B cell (primary cell): ENCODE data around the gene BAHCC1. TPM values are rescaled to one million over a fixed set of nuclear protein-coding genes. Genes with fewer than 3 reads are reported as not detected.

Experiments
- ATAC-seq: fragments of 200-7000 bp; cut with Tn5 transposase; one replicate; pipeline ENCODE4 v1.10.0; 2021; ENCODE audit warnings: low read depth, mild to moderate bottlenecking, moderate number of reproducible peaks, moderate library complexity
- CTCF ChIA-PET: fragments of 350-600 bp; sonication (Branson Sonifier 250); formaldehyde crosslinking; loops from one replicate; lab custom pipeline; 2021; ENCODE audit warnings: antibody characterized with exemption, inconsistent platforms; lab: Charles Lee
- POLR2A ChIA-PET: fragments of 350-600 bp; sonication (Branson Sonifier 250); formaldehyde crosslinking; loops from one replicate; lab custom pipeline; 2021; ENCODE audit warnings: antibody characterized with exemption; lab: Charles Lee
- DNase-seq: peaks from one replicate; pipeline ENCODE4 v3.0.0; 2013
- H2AFZ ChIP-seq: 2 replicates; pipeline ENCODE4 v1.6.1; 2012; ENCODE audit warnings: mild to moderate bottlenecking, low read depth, low read length; ENCODE audit not compliant: insufficient read depth, poor library complexity, severe bottlenecking
- H3K27ac ChIP-seq, 2 donors: 1 replicate in 1 of 2; 2 replicates in 1 of 2; pipeline ENCODE4 v1.5.1; 2012 to 2013; ENCODE audit warnings: low read length in 2 of 2, mild to moderate bottlenecking in 2 of 2, moderate library complexity in 1 of 2
- H3K27me3 ChIP-seq, 4 experiments: fragments of 200-600 bp in 1 of 4; sonication (generic) in 1 of 4; replicated peaks in 1 of 4; 1 replicate in 2 of 4; 2 replicates in 2 of 4; pipeline versions ENCODE4 v1.6.1 to v1.7.0; 2013 to 2016; ENCODE audit warnings: low read length in 3 of 4, mild to moderate bottlenecking in 2 of 4, mixed read lengths in 1 of 4, moderate library complexity in 1 of 4; ENCODE audit not compliant: insufficient read depth in 4 of 4, control insufficient read depth in 3 of 4; ENCODE audit errors: control extremely low read depth in 1 of 4
- H3K36me3 ChIP-seq, 2 experiments: replicated peaks in 1 of 2; 1 replicate in 1 of 2; 2 replicates in 1 of 2; pipeline versions ENCODE4 v1.6.1 to v1.7.1; 2013; ENCODE audit warnings: low read length in 1 of 2; ENCODE audit not compliant: insufficient read depth in 2 of 2, control insufficient read depth in 1 of 2; ENCODE audit errors: control extremely low read depth in 1 of 2, extremely low read depth in 1 of 2
- H3K4me1 ChIP-seq, 2 donors: fragments of 200-600 bp in 1 of 2; sonication (generic) in 1 of 2; 1 replicate in 1 of 2; 2 replicates in 1 of 2; pipeline versions ENCODE4 v1.5.1 to v1.6.1; 2013 to 2017; ENCODE audit warnings: low read length in 2 of 2; ENCODE audit not compliant: control insufficient read depth in 2 of 2, insufficient read depth in 2 of 2
- H3K4me2 ChIP-seq: replicated peaks from 2 replicates; pipeline ENCODE3; 2012; ENCODE audit warnings: mild to moderate bottlenecking, low read depth, low read length; ENCODE audit not compliant: poor library complexity, severe bottlenecking
- H3K4me3 ChIP-seq, 5 experiments: fragments of 200-600 bp in 1 of 5; sonication (generic) in 1 of 5; 1 replicate in 3 of 5; 2 replicates in 2 of 5; pipeline versions ENCODE4 v1.5.1 to v1.7.0; 2011 to 2016; ENCODE audit warnings: low read length in 4 of 5, mild to moderate bottlenecking in 4 of 5, low read depth in 2 of 5, control low read depth in 1 of 5, moderate library complexity in 1 of 5; ENCODE audit not compliant: insufficient read depth in 1 of 5; ENCODE audit errors: control extremely low read depth in 1 of 5, extremely low read depth in 1 of 5
- H3K79me2 ChIP-seq: fragments of 200-600 bp; sonication (generic); one replicate; pipeline ENCODE4 v1.6.0; 2016; ENCODE audit warnings: low read length; ENCODE audit not compliant: control insufficient read depth, insufficient read depth
- H3K9ac ChIP-seq: fragments of 200-600 bp; sonication (generic); 2 replicates; pipeline ENCODE4 v1.6.1; 2017; ENCODE audit warnings: mild to moderate bottlenecking, low read length, moderate library complexity
- H3K9me3 ChIP-seq, 3 donors: one replicate each; pipeline versions ENCODE4 v1.6.1 to v1.7.1; 2013; ENCODE audit warnings: low read length in 2 of 3; ENCODE audit not compliant: control insufficient read depth in 2 of 3, insufficient read depth in 1 of 3; ENCODE audit errors: control extremely low read depth in 1 of 3
- H4K20me1 ChIP-seq: 2 replicates; pipeline ENCODE4 v1.6.0; 2012; ENCODE audit warnings: mild to moderate bottlenecking, low read length; ENCODE audit not compliant: insufficient read depth, control insufficient read depth, poor library complexity, severe bottlenecking
- H3K27ac Mint-ChIP-seq: one replicate; pipeline ENCODE4 v1.8.0; 2021; ENCODE audit warnings: mixed read lengths
- H3K27me3 Mint-ChIP-seq: one replicate; pipeline ENCODE4 v1.8.0; 2021; ENCODE audit warnings: mixed read lengths
- H3K4me1 Mint-ChIP-seq: one replicate; pipeline ENCODE4 v1.8.0; 2021; ENCODE audit warnings: mixed read lengths
- H3K4me3 Mint-ChIP-seq: one replicate; pipeline ENCODE4 v1.8.0; 2021; ENCODE audit warnings: mixed read lengths
- H3K9me3 Mint-ChIP-seq: one replicate; pipeline ENCODE4 v1.8.0; 2022; ENCODE audit warnings: mixed read lengths; ENCODE audit not compliant: insufficient read depth
- CTCF ChIP-seq: fragments of 200-600 bp; IDR thresholded peaks from one replicate; pipeline ENCODE4 v1.8.0; 2022; ENCODE audit warnings: antibody characterized with exemption, mild to moderate bottlenecking
- EZH2 ChIP-seq: IDR thresholded peaks from 2 replicates; pipeline ENCODE4 v1.6.1; 2012; ENCODE audit warnings: borderline replicate concordance, low read depth, mild to moderate bottlenecking, moderate library complexity, low read length; ENCODE audit not compliant: insufficient read depth, poor library complexity, severe bottlenecking
- WGBS: methylation state at CpG from one replicate; pipeline ENCODE4 v1.1.5; 2013; ENCODE audit warnings: missing lambda C conversion rate; ENCODE audit not compliant: insufficient coverage; 5-methylcytosine and 5-hydroxymethylcytosine counted together
- intact Hi-C: fragments of 100-400 bp; cut with micrococcal nuclease; formaldehyde crosslinking; loops from one replicate; pipeline ENCODE4 v1.10.0; 2022
- polyA plus RNA-seq: library from polyadenylated mRNA; depleted of rRNA; stranded (reverse); fragments of >200 nt; gene quantifications from 2 replicates; pipeline ENCODE4 v1.2.3, GENCODE V29; 2012
- total RNA-seq, 2 donors: library from RNA; stranded (reverse); fragments of 120-200 nt in 1 of 2; gene quantifications; 1 replicate in 1 of 2; 2 replicates in 1 of 2; pipeline versions ENCODE4 v1.2.3 to v1.2.4, GENCODE V29; 2013 to 2022

The BAHCC1 gene
- total and polyA plus RNA-seq, 2 donors (not counting 1 experiment from before 2014, with no cell fraction given), result 0.12 to 0.48 TPM

- peaks cover 3% of the 10 kb centered on the region for H3K79me2 ChIP-seq
- H4K20me1 ChIP-seq, result peaks cover 51% of the 10 kb centered on the region
- no peaks in the 10 kb centered on the region for H3K9me3 Mint-ChIP-seq
- ChIA-PET POLR2A (interaction anchor here (0.7 to 2.0 kb wide), 6 partner anchors 87 to 305 kb away, joined by 3 to 10 read pairs (median 3); partner anchors contain the start of genes ACTG1 and MRPL12), CTCF (interaction anchor here (0.9 to 2.8 kb wide), 8 partner anchors 52 to 115 kb away, joined by 3 to 12 read pairs (median 5); partner anchors contain the start of gene ACTG1)
- H3K4me3 Mint-ChIP-seq, result peak overlapping the region; percentile 68
- peak overlapping the region; percentile 89 for H3K4me2 ChIP-seq
- peak overlapping the region; percentile 50 for H3K27ac Mint-ChIP-seq
- DNase-seq (peak; percentile 60), ATAC-seq (no peak)
- peaks cover 0 to 59% (median 4%) of the 10 kb centered on the region in 3 donors for H3K9me3 ChIP-seq
- H3K9ac ChIP-seq, result peak overlapping the region; percentile 54
- H2AFZ ChIP-seq, result peak overlapping the region; percentile 36
- no peak for TF ChIP-seq CTCF
- TF ChIP-seq EZH2, result no peak
- intact Hi-C loops, result loop anchor here (5.0 kb wide), 1 partner anchor 1600 kb away; the partner anchor contains the start of gene CBX8
- no peaks in the 10 kb centered on the region for H3K36me3 ChIP-seq
- H3K27me3 ChIP-seq, result peaks cover 0 to 83% (median 59%) of the 10 kb centered on the region in 4 experiments
- H3K27ac ChIP-seq, result no peak overlapping the region
- H3K27me3 Mint-ChIP-seq, result peaks cover 47% of the 10 kb centered on the region
- peaks cover 75 to 81% of the 10 kb centered on the region in 2 donors for H3K4me1 ChIP-seq
- under 1% methylated on average over 30 of the region's 49 CpGs for WGBS
- H3K4me3 ChIP-seq, result peak overlapping the region in 4 of 5 experiments; percentile 7 to 47 (median 31)
- peaks cover 37% of the 10 kb centered on the region for H3K4me1 Mint-ChIP-seq
Measured at GRCh38 chr17:81397314-81398175, 2.3 kb downstream of the BAHCC1 start.
